Measurements from ENCODE around the gene DDN.

Gene DDN

DNA sequence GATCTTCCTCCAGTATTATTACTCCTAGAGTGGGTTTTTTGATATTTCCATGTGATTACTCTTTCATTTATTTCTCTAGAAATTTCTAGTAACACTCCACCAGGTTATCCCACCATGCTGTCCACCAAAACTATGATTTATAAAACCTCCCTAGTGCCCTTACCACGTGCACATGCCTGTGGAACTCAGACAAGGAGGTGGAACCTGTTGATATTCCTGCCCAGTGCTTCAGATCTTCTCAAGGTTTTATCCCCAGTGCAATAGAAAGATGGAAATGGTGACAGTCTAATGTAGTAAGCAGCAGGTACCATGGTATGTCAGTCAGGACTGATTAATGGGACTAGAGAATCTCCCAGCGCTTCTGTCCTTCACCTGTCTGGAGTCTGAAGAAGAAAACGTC is 38.3 kb downstream of the DDN start:
- H3K27ac ChIP-seq (replicated peaks; ENCODE audit: low read length), result no peak overlapping the region
- no peak overlapping the region for H3K9ac ChIP-seq (ENCODE audit: low read depth, low read length, poor library complexity)
- H3K18ac ChIP-seq (ENCODE audit: low read length), result no peak overlapping the region
- no peak overlapping the region for H3K4me3 ChIP-seq (ENCODE audit: low read length in 2 of 2)
- H2BK12ac ChIP-seq (ENCODE audit: low read length), result no peak overlapping the region
- H3K14ac ChIP-seq (ENCODE audit: low read length), result peak overlapping the region; percentile 25
- H2BK5ac ChIP-seq (ENCODE audit: low read length), result no peak overlapping the region
- peak overlapping the region; percentile 22 for H2AK5ac ChIP-seq (ENCODE audit: low read depth, low read length)
- H2AFZ ChIP-seq (ENCODE audit: low read length), result no peak overlapping the region
- peaks cover 0 to 2% of the 10 kb centered on the region in 2 donors for H3K36me3 ChIP-seq (replicated peaks in 1 of 2; ENCODE audit: control insufficient read depth in 2 of 2, insufficient read depth in 2 of 2, low read length in 2 of 2)
- no peak overlapping the region for H3K4ac ChIP-seq (ENCODE audit: low read length)
- no peak overlapping the region for H2BK15ac ChIP-seq (ENCODE audit: low read length)
- peaks cover 3 to 5% of the 10 kb centered on the region in 2 donors for H3K4me1 ChIP-seq (ENCODE audit: control insufficient read depth in 2 of 2, insufficient read depth in 1 of 2, low read depth in 1 of 2, low read length in 2 of 2)
- no peak overlapping the region for H4K91ac ChIP-seq (ENCODE audit: low read depth, low read length, poor library complexity)
- no peak overlapping the region for H3K23ac ChIP-seq (ENCODE audit: low read depth, low read length, poor library complexity)
- peaks cover 0 to 17% (median 8%) of the 10 kb centered on the region in 3 experiments for H3K27me3 ChIP-seq (ENCODE audit: control insufficient read depth in 3 of 3, insufficient read depth in 3 of 3, low read depth in 1 of 3, low read length in 3 of 3)
- H3K4me2 ChIP-seq (ENCODE audit: insufficient read depth, low read length, poor library complexity, severe bottlenecking), result no peak overlapping the region
- H2BK120ac ChIP-seq (ENCODE audit: low read depth, low read length), result no peak overlapping the region
- H3K9me3 ChIP-seq (replicated peaks in 1 of 2; ENCODE audit: control insufficient read depth in 2 of 2, insufficient read depth in 1 of 2, low read depth in 1 of 2, low read length in 2 of 2), result no peaks in the 10 kb centered on the region
- WGBS, 2 donors (ENCODE audit: extremely low coverage in 2 of 2, insufficient read length in 2 of 2, insufficient replicate concordance in 1 of 2), result no CpG with 5 or more reads among the region's 3 CpGs
- H4K8ac ChIP-seq (ENCODE audit: low read depth, low read length), result no peak overlapping the region
- H3K79me1 ChIP-seq (ENCODE audit: low read depth, low read length), result no peaks in the 10 kb centered on the region
- DNase-seq (ENCODE audit: low spot score), result no peak

DNA sequence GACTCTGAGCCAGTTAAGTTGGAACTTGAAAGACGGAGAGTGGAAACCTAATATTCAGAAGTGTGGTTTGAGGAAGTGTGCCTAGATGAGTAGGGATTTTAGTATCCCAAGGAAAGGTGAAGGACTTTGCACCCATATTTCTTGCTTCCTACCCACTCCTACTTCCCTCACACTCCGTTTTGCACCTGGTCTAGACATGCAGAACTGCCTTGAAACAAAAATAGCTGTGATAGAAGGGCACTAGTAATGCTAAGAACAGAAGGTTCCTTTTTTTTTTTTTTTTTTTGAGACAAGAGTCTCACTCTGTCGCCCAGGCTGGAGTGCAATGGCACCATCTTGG is 41.2 kb downstream of the DDN start:
- Histone ChIP-seq H2BK5ac (ENCODE audit: low read length) (no peak overlapping the region), H2BK15ac (ENCODE audit: low read length) (no peak overlapping the region), H4K91ac (ENCODE audit: low read depth, low read length, poor library complexity) (no peak overlapping the region), H3K79me1 (ENCODE audit: low read depth, low read length) (peaks cover under 1% of the 10 kb centered on the region), H2AFZ (ENCODE audit: low read length) (peak overlapping the region; percentile 94), H4K8ac (ENCODE audit: low read depth, low read length) (no peak overlapping the region), H3K4ac (ENCODE audit: low read length) (no peak overlapping the region), H2BK120ac (ENCODE audit: low read depth, low read length) (no peak overlapping the region), H3K4me3 (ENCODE audit: low read length in 2 of 2) (peak overlapping the region in 1 of 2 donors; percentile 97), H3K18ac (ENCODE audit: low read length) (no peak overlapping the region), H2AK5ac (ENCODE audit: low read depth, low read length) (no peak overlapping the region), H3K27me3 (ENCODE audit: control insufficient read depth in 3 of 3, insufficient read depth in 3 of 3, low read depth in 1 of 3, low read length in 3 of 3) (peaks cover 0 to 2% (median 0%) of the 10 kb centered on the region in 3 experiments), H3K36me3 (replicated peaks in 1 of 2; ENCODE audit: control insufficient read depth in 2 of 2, insufficient read depth in 2 of 2, low read length in 2 of 2) (peaks cover under 1 to 30% of the 10 kb centered on the region in 2 donors), H3K27ac (replicated peaks; ENCODE audit: low read length) (peak overlapping the region; percentile 79), H3K23ac (ENCODE audit: low read depth, low read length, poor library complexity) (no peak overlapping the region), H3K9me3 (replicated peaks in 1 of 2; ENCODE audit: control insufficient read depth in 2 of 2, insufficient read depth in 1 of 2, low read depth in 1 of 2, low read length in 2 of 2) (no peaks in the 10 kb centered on the region), H3K4me1 (ENCODE audit: control insufficient read depth in 2 of 2, insufficient read depth in 1 of 2, low read depth in 1 of 2, low read length in 2 of 2) (peaks cover 7% of the 10 kb centered on the region in 2 donors), H3K4me2 (ENCODE audit: insufficient read depth, low read length, poor library complexity, severe bottlenecking) (peak overlapping the region; percentile 78), H2BK12ac (ENCODE audit: low read length) (no peak overlapping the region), H3K14ac (ENCODE audit: low read length) (no peak overlapping the region), H3K9ac (ENCODE audit: low read depth, low read length, poor library complexity) (no peak overlapping the region)
- no CpG with 5 or more reads among the region's 3 CpGs for WGBS, 2 donors (ENCODE audit: extremely low coverage in 2 of 2, insufficient read length in 2 of 2, insufficient replicate concordance in 1 of 2)
- no peak for DNase-seq (ENCODE audit: low spot score)

GRCh38 chr12:48957141-48958048 is 41.8 kb downstream of the DDN start, which contains the start of gene ARF3:
Gene ARF3, minus strand, starts transcription at chr12:48957487. Its CDS starts 16,392 bp downstream, at chr12:48941095.
- Histone ChIP-seq H3K27ac (replicated peaks; ENCODE audit: low read length) (peak within 1 kb of the TSS; percentile 79), H3K18ac (ENCODE audit: low read length) (peak within 1 kb of the TSS; percentile 98), H4K91ac (ENCODE audit: low read depth, low read length, poor library complexity) (no peak within 1 kb of the TSS), H2BK12ac (ENCODE audit: low read length) (peak within 1 kb of the TSS; percentile 16), H2BK5ac (ENCODE audit: low read length) (peak within 1 kb of the TSS; percentile 87), H3K9me3 (replicated peaks in 1 of 2; ENCODE audit: control insufficient read depth in 2 of 2, insufficient read depth in 1 of 2, low read depth in 1 of 2, low read length in 2 of 2) (no peaks in the 10 kb centered on the region), H2AFZ (ENCODE audit: low read length) (peak within 1 kb of the TSS; percentile 94), H2BK15ac (ENCODE audit: low read length) (peak within 1 kb of the TSS; percentile 76), H3K4ac (ENCODE audit: low read length) (peak within 1 kb of the TSS; percentile 46), H3K4me2 (ENCODE audit: insufficient read depth, low read length, poor library complexity, severe bottlenecking) (peak within 1 kb of the TSS; percentile 78), H3K9ac (ENCODE audit: low read depth, low read length, poor library complexity) (peak within 1 kb of the TSS; percentile 98), H3K23ac (ENCODE audit: low read depth, low read length, poor library complexity) (peak within 1 kb of the TSS; percentile 82), H3K4me3 (ENCODE audit: low read length in 2 of 2) (peak within 1 kb of the TSS; percentile 97 to 98), H3K4me1 (ENCODE audit: control insufficient read depth in 2 of 2, insufficient read depth in 1 of 2, low read depth in 1 of 2, low read length in 2 of 2) (peaks cover 7% of the 10 kb centered on the region in 2 donors), H3K36me3 (replicated peaks in 1 of 2; ENCODE audit: control insufficient read depth in 2 of 2, insufficient read depth in 2 of 2, low read length in 2 of 2) (peaks cover 5 to 36% of the 10 kb centered on the region in 2 donors), H3K79me1 (ENCODE audit: low read depth, low read length) (peaks cover 3% of the 10 kb centered on the region), H2BK120ac (ENCODE audit: low read depth, low read length) (peak within 1 kb of the TSS; percentile 21), H2AK5ac (ENCODE audit: low read depth, low read length) (peak within 1 kb of the TSS; percentile 71), H3K14ac (ENCODE audit: low read length) (no peak within 1 kb of the TSS), H3K27me3 (ENCODE audit: control insufficient read depth in 3 of 3, insufficient read depth in 3 of 3, low read depth in 1 of 3, low read length in 3 of 3) (peaks cover 0 to 2% (median 0%) of the 10 kb centered on the region in 3 experiments), H4K8ac (ENCODE audit: low read depth, low read length) (no peak within 1 kb of the TSS)
- WGBS, 2 donors (ENCODE audit: extremely low coverage in 2 of 2, insufficient read length in 2 of 2, insufficient replicate concordance in 1 of 2), result no CpG with 5 or more reads among the region's 58 CpGs
- peak; percentile 96 for DNase-seq (ENCODE audit: low spot score)

All from neuronal stem cell (in vitro differentiated cells).